22Rv1 (cell line): ENCODE results near the gene DIP2C.
A peak's percentile ranks its signal among the peaks of the same experiment; 100 is the strongest.

Experiments
- H3K27ac ChIP-seq: fragments of 450-650 bp; 2 replicates; pipeline ENCODE4 v1.5.1; 2017
- CTCF ChIP-seq: fragments of 450-650 bp; IDR thresholded peaks from 2 replicates; pipeline ENCODE4 v1.5.1; 2017; ENCODE audit warnings: mild to moderate bottlenecking
- ZFX ChIP-seq: fragments of 450-650 bp; IDR thresholded peaks from 2 replicates; pipeline ENCODE4 v1.6.1; 2017; ENCODE audit warnings: antibody characterized with exemption, borderline replicate concordance

Gene DIP2C

GRCh38 chr10:235915-236314 is 453.6 kb downstream of the DIP2C start:
- TF ChIP-seq ZFX = no peak
- TF ChIP-seq CTCF = no peak
- H3K27ac ChIP-seq = peak overlapping the region; percentile 76

- TF ChIP-seq CTCF (peak; percentile 20), ZFX (no peak)
- peak overlapping the region; percentile 76 for H3K27ac ChIP-seq
Measured at GRCh38 chr10:234708-235406, 454.6 kb downstream of the DIP2C start.

GRCh38 chr10:232878-233277 is 456.6 kb downstream of the DIP2C start:
- TF ChIP-seq ZFX = no peak
- no peak for TF ChIP-seq CTCF
- H3K27ac ChIP-seq = no peak overlapping the region

- no peak for TF ChIP-seq CTCF
- no peak for TF ChIP-seq ZFX
- no peak overlapping the region for H3K27ac ChIP-seq
Measured at GRCh38 chr10:232061-232460, 457.4 kb downstream of the DIP2C start.

- TF ChIP-seq ZFX (no peak), CTCF (peak; percentile 62)
- H3K27ac ChIP-seq = no peak overlapping the region
Measured at GRCh38 chr10:230758-231157, 458.7 kb downstream of the DIP2C start.

GRCh38 chr10:228366-228765 is 461.1 kb downstream of the DIP2C start:
- H3K27ac ChIP-seq = no peak overlapping the region
- TF ChIP-seq CTCF = no peak
- no peak for TF ChIP-seq ZFX

- no peak overlapping the region for H3K27ac ChIP-seq
- TF ChIP-seq ZFX (no peak), CTCF (no peak)
Measured at GRCh38 chr10:227014-227413, 462.5 kb downstream of the DIP2C start.
